Activated T-cell treated with anti-CD3 and anti-CD28 coated beads, Interleukin-2, amount 50 U/mL, for 72 hours (primary cell): ENCODE data around the gene IDE. TPM values are rescaled to one million over a fixed set of nuclear protein-coding genes. Genes with fewer than 3 reads are reported as not detected.

Source experiments
- total RNA-seq, 2 donors: library from RNA; stranded (reverse); gene quantifications; one replicate each; pipeline ENCODE4 v1.2.3, GENCODE V29; 2022

IDE gene
- total RNA-seq, 2 donors from 2014 or later: 23.3 to 23.5 TPM

Other genes starting within 250 kb of the IDE start
- gene KIF11, start 19.0 kb upstream of the IDE start, total RNA-seq: 10 to 100 TPM; 51.4 to 56.7 TPM
- gene HHEX, start 115.9 kb upstream of the IDE start, total RNA-seq: under 1 TPM; 0.34 to 0.67 TPM